ENCODE results near the gene LEKR1. TPM values are rescaled to one million over a fixed set of nuclear protein-coding genes. Genes with fewer than 3 reads are reported as not detected.

Gene LEKR1
- total and polyA plus RNA-seq, 11 donors, result 0.22 to 1.8 (median 0.89) TPM; not detected in 1

DNA sequence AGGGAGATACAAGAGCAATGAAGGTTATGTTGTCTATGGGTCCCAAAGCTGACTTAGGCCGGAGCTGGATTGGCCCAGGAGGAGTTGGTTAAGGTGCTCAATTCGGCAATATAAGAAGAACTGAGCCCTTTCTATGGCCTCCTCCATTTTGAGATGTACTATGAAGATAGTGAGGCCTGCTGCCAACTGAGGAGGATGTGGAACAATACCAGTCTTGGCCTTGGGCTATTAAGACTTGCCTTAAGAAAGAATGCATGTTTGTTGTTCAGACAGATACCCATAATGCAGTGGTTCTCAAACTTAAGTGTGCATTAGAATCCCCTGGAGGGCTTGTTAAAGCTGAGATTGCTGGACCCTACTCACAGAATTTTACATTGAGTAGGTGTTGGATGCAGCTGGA, 24.4 kb upstream of the LEKR1 start:
- ATAC-seq (no peak), DNase-seq (no peak)
- Histone ChIP-seq H3K4me1 (no peaks in the 10 kb centered on the region), H3K27me3 (no peaks in the 10 kb centered on the region), H3K4me3 (no peak overlapping the region), H3K9me3 (peaks cover 0 to 23% (median 0%) of the 10 kb centered on the region in 12 donors), H3K36me3 (no peaks in the 10 kb centered on the region), H3K27ac (no peak overlapping the region)
- intact Hi-C loops (cut with DNase I), result loop anchor here in 1 of 10 donors (10.0 kb wide), 1 partner anchor 107 kb away; no protein-coding TSS in a partner anchor
- TF ChIP-seq, protein P1, sequence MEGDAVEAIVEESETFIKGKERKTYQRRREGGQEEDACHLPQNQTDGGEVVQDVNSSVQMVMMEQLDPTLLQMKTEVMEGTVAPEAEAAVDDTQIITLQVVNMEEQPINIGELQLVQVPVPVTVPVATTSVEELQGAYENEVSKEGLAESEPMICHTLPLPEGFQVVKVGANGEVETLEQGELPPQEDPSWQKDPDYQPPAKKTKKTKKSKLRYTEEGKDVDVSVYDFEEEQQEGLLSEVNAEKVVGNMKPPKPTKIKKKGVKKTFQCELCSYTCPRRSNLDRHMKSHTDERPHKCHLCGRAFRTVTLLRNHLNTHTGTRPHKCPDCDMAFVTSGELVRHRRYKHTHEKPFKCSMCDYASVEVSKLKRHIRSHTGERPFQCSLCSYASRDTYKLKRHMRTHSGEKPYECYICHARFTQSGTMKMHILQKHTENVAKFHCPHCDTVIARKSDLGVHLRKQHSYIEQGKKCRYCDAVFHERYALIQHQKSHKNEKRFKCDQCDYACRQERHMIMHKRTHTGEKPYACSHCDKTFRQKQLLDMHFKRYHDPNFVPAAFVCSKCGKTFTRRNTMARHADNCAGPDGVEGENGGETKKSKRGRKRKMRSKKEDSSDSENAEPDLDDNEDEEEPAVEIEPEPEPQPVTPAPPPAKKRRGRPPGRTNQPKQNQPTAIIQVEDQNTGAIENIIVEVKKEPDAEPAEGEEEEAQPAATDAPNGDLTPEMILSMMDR (IDR thresholded peaks at IDR 0.05), result no peak
- 86 to 97% (median 91%) methylated on average over 2 of the region's 2 CpGs for WGBS, 4 donors

GRCh38 chr3:156802821-156803606, 23.1 kb upstream of the LEKR1 start:
- no peak overlapping the region for H3K4me3 ChIP-seq
- ATAC-seq, result no peak
- H3K4me1 ChIP-seq, result no peaks in the 10 kb centered on the region

GRCh38 chr3:156803952-156804741, 22.0 kb upstream of the LEKR1 start:
- Histone ChIP-seq H3K9me3 (peaks cover 0 to 17% (median 0%) of the 10 kb centered on the region in 12 donors), H3K27ac (no peak overlapping the region), H3K27me3 (no peaks in the 10 kb centered on the region), H3K36me3 (no peaks in the 10 kb centered on the region), H3K4me3 (no peak overlapping the region), H3K4me1 (no peaks in the 10 kb centered on the region)
- DNase-seq, result no peak
- ATAC-seq, result no peak
- 73 to 88% (median 84%) methylated on average over 1 of the region's 1 CpG for WGBS, 4 donors
- TF ChIP-seq, protein P1 (IDR thresholded peaks at IDR 0.05), result no peak
- TF ChIP-seq POLR2A (IDR thresholded peaks at IDR 0.05), result no peak
- intact Hi-C loops (cut with DNase I), result loop anchor here in 1 of 10 donors (10.0 kb wide), 1 partner anchor 109 kb away; no protein-coding TSS in a partner anchor

More at GRCh38 chr3:156802821-156803606, 23.1 kb upstream of the LEKR1 start:
- H3K27me3 ChIP-seq, result no peaks in the 10 kb centered on the region
- intact Hi-C loops (cut with DNase I), result loop anchor here in 1 of 10 donors (10.0 kb wide), 1 partner anchor 108 kb away; no protein-coding TSS in a partner anchor
- no peak for TF ChIP-seq POLR2A (IDR thresholded peaks at IDR 0.05)
- TF ChIP-seq, protein P1 (IDR thresholded peaks at IDR 0.05), result no peak
- DNase-seq, result no peak
- H3K27ac ChIP-seq, result no peak overlapping the region
- peaks cover 0 to 23% (median 0%) of the 10 kb centered on the region in 12 donors for H3K9me3 ChIP-seq
- no peaks in the 10 kb centered on the region for H3K36me3 ChIP-seq

DNA sequence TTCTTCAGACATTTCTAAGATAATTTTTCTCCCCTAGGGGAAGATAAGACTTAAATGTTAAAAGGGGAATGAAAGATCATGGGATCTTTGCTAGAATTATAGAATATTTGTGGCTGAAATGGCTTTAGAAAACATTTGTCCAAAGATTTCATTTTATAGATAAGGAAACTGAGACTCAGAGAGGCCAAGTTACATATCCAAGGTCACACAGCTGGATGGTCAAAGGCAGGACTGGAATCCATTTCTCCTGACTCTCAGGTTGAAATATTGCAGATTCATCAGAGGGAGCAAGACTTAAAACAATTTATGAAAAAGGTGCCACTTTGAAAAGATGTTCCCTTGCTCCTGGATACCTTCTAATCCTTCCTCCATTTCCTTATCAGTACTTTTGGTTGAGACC, 19.5 kb upstream of the LEKR1 start:
- ATAC-seq (no peak), DNase-seq (no peak)
- Histone ChIP-seq H3K27me3 (no peaks in the 10 kb centered on the region), H3K36me3 (no peaks in the 10 kb centered on the region), H3K27ac (no peak overlapping the region), H3K9me3 (peaks cover 0 to 8% (median 0%) of the 10 kb centered on the region in 12 donors), H3K4me1 (peaks cover 0 to 8% (median 0%) of the 10 kb centered on the region in 12 donors), H3K4me3 (no peak overlapping the region)
- TF ChIP-seq, protein P1 (IDR thresholded peaks at IDR 0.05), result no peak
- TF ChIP-seq POLR2A (IDR thresholded peaks at IDR 0.05), result no peak
- intact Hi-C loops (cut with DNase I), result loop anchor here in 1 of 10 donors (10.0 kb wide), 1 partner anchor 112 kb away; no protein-coding TSS in a partner anchor
